ENCODE measurements around the gene DDX5.

DNA sequence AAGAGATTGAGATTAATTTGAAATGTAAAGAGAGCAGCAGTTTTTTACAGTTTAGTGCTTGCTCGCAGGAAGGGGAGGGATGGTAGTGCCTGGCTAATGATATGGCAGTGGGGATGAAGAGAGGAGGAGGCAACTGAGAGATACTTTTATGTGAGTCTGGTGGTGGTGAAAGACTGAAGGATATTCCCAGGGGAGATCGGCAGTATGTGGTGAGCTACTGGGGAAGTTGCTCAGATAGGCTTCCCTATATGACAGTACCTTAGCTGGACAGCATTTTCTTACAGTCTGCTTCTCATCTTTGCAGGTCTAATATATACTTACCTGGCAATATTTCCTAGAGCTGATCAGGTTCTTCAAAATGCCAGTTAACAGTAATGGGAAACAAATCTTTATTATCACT is 9.3 kb upstream of the DDX5 start:
- TF ChIP-seq, protein P1, sequence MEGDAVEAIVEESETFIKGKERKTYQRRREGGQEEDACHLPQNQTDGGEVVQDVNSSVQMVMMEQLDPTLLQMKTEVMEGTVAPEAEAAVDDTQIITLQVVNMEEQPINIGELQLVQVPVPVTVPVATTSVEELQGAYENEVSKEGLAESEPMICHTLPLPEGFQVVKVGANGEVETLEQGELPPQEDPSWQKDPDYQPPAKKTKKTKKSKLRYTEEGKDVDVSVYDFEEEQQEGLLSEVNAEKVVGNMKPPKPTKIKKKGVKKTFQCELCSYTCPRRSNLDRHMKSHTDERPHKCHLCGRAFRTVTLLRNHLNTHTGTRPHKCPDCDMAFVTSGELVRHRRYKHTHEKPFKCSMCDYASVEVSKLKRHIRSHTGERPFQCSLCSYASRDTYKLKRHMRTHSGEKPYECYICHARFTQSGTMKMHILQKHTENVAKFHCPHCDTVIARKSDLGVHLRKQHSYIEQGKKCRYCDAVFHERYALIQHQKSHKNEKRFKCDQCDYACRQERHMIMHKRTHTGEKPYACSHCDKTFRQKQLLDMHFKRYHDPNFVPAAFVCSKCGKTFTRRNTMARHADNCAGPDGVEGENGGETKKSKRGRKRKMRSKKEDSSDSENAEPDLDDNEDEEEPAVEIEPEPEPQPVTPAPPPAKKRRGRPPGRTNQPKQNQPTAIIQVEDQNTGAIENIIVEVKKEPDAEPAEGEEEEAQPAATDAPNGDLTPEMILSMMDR (conservative IDR thresholded peaks at IDR 0.05), result no peak
- no peak for TF ChIP-seq EZH2 (IDR thresholded peaks at IDR 0.05; ENCODE audit: low read depth)

Data from PC-9 (cell line).